Activated CD8-positive, alpha-beta T cell treated with anti-CD3 and anti-CD28 coated beads, Interleukin-2, amount 10 ng/mL, durations not matched to agents 7 days and 5 days (primary cell): Measurements from ENCODE around the gene FUT8. TPM values are rescaled to one million over a fixed set of nuclear protein-coding genes. Genes with fewer than 3 reads are reported as not detected.
A peak's percentile ranks its signal among the peaks of the same experiment; 100 is the strongest.

Experiments used
- ATAC-seq: fragments of 150-1000 bp; cut with Tn5 transposase; one replicate; pipeline ENCODE4 v1.10.0; 2021; ENCODE audit warnings: moderate library complexity
- CTCF ChIA-PET: fragments of 350-600 bp; sonication (Branson Sonifier 250); formaldehyde crosslinking; loops from one replicate; lab custom pipeline; 2021; ENCODE audit warnings: antibody characterized with exemption; lab: Charles Lee
- POLR2A ChIA-PET: fragments of 350-600 bp; sonication (Branson Sonifier 250); formaldehyde crosslinking; loops from one replicate; lab custom pipeline; 2021; ENCODE audit warnings: antibody characterized with exemption; lab: Charles Lee
- DNase-seq: peaks from one replicate; pipeline ENCODE4 v3.0.0-alpha.2; 2020
- H3K27ac Mint-ChIP-seq: one replicate; pipeline ENCODE4 v1.8.0; 2021; ENCODE audit warnings: mild to moderate bottlenecking, mixed read lengths
- H3K27me3 Mint-ChIP-seq: one replicate; pipeline ENCODE4 v1.8.0; 2021; ENCODE audit warnings: low read depth, mixed read lengths
- H3K36me3 Mint-ChIP-seq: one replicate; pipeline ENCODE4 v1.8.0; 2021; ENCODE audit warnings: low read depth, mixed read lengths
- H3K4me1 Mint-ChIP-seq: one replicate; pipeline ENCODE4 v1.8.0; 2021; ENCODE audit warnings: low read depth, mixed read lengths
- H3K4me3 Mint-ChIP-seq: one replicate; pipeline ENCODE4 v1.8.0; 2021; ENCODE audit warnings: mild to moderate bottlenecking, mixed read lengths
- H3K9me3 Mint-ChIP-seq: one replicate; pipeline ENCODE4 v1.8.0; 2022; ENCODE audit warnings: mixed read lengths; ENCODE audit not compliant: insufficient read depth
- total RNA-seq, 2 experiments: library from RNA; stranded (reverse); gene quantifications; one replicate each; pipeline ENCODE4 v1.2.3, GENCODE V29; 2021

The FUT8 gene
- total RNA-seq, 2 experiments from 2014 or later = 99.2 to 101 TPM

DNA sequence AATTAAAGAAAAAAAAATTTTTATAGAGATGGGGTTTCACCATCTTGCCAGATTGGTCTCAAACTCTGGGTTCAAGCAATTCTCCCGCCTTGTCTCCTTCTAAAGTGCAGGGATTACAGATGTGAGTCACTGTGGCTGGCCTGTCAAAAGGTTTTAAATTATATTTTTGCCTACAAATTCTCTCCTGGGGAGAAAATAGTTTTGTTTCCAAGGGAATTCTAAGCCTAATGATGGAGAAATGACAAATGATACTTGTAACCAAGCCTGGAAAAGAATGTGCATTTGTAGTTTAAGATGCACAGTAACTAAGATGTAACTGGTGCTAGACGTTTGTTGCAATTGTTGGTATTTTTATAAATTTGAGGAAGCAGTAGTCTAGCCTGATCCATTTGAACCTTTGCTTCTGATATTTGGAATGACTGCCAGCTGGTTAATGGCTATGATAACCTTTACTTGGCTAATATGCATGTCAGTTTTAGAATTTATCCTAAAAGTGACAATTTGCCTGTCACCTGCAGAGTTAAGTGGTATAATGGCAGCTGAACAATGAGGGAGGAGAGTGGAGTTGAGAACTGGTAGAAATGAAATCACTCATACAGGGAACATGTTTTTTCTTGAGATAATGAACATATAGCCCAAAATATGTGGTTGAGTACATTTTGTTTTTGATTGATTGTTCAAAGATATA lies 148.0 kb downstream of the FUT8 start:
- POLR2A ChIA-PET = no interaction called here
- peaks cover 16% of the 10 kb centered on the region for H3K4me1 Mint-ChIP-seq
- H3K9me3 Mint-ChIP-seq = peaks cover 6% of the 10 kb centered on the region
- H3K27me3 Mint-ChIP-seq = no peaks in the 10 kb centered on the region
- peaks cover 40% of the 10 kb centered on the region for H3K36me3 Mint-ChIP-seq
- DNase-seq = no peak
- no peak overlapping the region for H3K4me3 Mint-ChIP-seq
- no peak overlapping the region for H3K27ac Mint-ChIP-seq
- no peak for ATAC-seq
- CTCF ChIA-PET = no interaction called here

DNA sequence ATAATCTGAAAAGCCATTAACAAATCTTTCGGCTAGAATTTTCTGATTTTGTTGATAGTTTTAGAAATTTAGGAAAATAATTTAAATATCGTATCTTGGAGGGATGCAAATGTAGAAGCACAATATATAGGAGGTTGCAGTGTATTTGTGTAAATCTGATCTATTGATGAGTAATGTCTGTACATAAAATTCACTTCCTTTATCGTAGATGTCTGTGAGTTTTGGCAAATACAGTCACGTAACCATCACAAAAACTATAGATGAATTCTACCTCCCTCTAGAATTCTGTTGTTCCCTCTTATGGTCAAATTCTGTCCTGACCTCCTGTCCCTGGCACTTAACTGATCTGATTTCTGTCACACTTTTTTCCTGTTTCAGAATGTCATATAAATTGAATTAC lies 151.8 kb downstream of the FUT8 start:
- ChIA-PET POLR2A (no interaction called here), CTCF (no interaction called here)
- DNase-seq = no peak
- H3K9me3 Mint-ChIP-seq = peaks cover 6% of the 10 kb centered on the region
- peaks cover 28% of the 10 kb centered on the region for H3K4me1 Mint-ChIP-seq
- no peak overlapping the region for H3K27ac Mint-ChIP-seq
- H3K4me3 Mint-ChIP-seq = no peak overlapping the region
- H3K27me3 Mint-ChIP-seq = no peaks in the 10 kb centered on the region
- ATAC-seq = no peak
- H3K36me3 Mint-ChIP-seq = peaks cover 59% of the 10 kb centered on the region

DNA sequence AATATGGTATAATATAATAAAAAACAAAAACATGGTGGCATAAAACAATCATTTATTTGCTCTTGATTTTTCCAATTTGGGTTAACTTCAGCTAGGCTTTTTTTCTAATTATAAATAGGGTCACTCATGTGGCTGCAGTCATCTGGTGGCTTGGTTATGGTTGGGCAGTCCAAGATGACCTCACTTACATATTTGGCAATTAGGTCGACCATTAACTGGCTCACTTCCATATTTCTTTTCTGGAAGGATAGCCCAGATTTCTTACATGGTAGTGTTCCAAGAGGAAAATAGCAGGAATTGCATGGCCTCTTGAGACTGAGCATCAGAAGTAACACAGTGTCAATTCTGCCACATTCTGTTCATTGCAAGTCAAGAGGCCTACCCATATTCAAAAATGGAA lies 153.4 kb downstream of the FUT8 start:
- no peak overlapping the region for H3K4me3 Mint-ChIP-seq
- H3K27ac Mint-ChIP-seq = no peak overlapping the region
- H3K27me3 Mint-ChIP-seq = no peaks in the 10 kb centered on the region
- POLR2A ChIA-PET = no interaction called here
- CTCF ChIA-PET = no interaction called here
- H3K9me3 Mint-ChIP-seq = peaks cover 6% of the 10 kb centered on the region
- ATAC-seq (no peak), DNase-seq (no peak)
- peaks cover 66% of the 10 kb centered on the region for H3K36me3 Mint-ChIP-seq
- H3K4me1 Mint-ChIP-seq = peaks cover 25% of the 10 kb centered on the region

DNA sequence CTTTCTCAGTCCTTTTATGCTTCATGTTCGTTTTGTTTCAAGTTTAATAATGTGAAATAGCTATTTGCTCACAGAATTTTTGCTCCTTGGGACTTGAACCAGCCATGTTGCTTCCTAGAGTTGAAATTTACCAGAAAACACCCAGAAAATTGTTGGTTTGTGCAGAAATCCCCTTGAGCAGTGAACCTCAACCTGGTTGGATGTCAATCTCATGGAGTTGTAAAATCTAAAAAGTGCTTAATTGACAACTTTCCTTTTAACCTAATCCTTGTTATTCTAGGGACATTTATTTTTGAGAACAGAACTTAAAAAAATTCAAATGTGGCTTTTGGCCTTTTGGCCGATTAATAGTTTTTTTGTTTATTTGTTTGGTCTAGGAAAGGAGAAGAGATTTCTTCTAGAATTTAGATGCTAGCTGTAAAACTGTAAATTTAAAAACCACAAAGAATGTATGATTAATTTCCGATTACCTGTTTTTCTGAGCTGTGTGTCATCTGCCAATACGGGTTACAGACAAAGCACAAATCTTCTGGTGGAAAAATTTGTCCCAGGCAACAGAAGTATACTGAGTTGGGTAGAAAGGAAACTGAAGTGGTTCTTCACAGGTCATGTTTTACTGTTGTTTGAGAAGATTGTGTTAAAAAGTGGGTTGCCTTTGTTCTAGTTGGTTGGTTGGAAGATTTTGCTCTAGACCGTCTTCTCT lies 154.4 kb downstream of the FUT8 start:
- Mint-ChIP-seq H3K27ac (peak overlapping the region; percentile 4), H3K4me3 (no peak overlapping the region), H3K27me3 (no peaks in the 10 kb centered on the region), H3K36me3 (peaks cover 63% of the 10 kb centered on the region), H3K9me3 (peaks cover 6% of the 10 kb centered on the region), H3K4me1 (peaks cover 25% of the 10 kb centered on the region)
- DNase-seq = no peak
- CTCF ChIA-PET = no interaction called here
- POLR2A ChIA-PET = no interaction called here
- ATAC-seq = peak; percentile 49

DNA sequence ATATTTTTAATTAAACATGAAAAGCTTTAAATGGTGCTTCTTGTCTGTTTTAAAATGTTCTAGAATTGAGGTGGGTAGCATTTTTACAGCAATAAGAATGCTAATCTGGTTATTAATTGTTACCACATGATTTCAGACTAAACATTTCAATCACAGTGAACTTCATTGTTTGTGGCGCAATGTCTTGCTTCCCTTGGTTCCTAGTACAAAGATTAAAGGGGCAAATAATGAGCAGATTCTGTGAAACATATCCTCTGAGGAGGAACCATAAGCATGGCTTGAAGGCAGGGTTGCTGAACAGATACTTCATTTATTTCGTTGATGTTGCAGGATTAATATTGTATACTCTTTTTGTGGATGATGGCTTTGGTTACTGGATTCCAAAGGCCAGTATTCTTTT lies 162.1 kb downstream of the FUT8 start:
- ChIA-PET POLR2A (no interaction called here), CTCF (no interaction called here)
- no peak overlapping the region for H3K27ac Mint-ChIP-seq
- H3K27me3 Mint-ChIP-seq = no peaks in the 10 kb centered on the region
- DNase-seq = no peak
- H3K4me1 Mint-ChIP-seq = peaks cover 4% of the 10 kb centered on the region
- H3K9me3 Mint-ChIP-seq = no peaks in the 10 kb centered on the region
- no peak for ATAC-seq
- no peak overlapping the region for H3K4me3 Mint-ChIP-seq
- peaks cover 36% of the 10 kb centered on the region for H3K36me3 Mint-ChIP-seq

DNA sequence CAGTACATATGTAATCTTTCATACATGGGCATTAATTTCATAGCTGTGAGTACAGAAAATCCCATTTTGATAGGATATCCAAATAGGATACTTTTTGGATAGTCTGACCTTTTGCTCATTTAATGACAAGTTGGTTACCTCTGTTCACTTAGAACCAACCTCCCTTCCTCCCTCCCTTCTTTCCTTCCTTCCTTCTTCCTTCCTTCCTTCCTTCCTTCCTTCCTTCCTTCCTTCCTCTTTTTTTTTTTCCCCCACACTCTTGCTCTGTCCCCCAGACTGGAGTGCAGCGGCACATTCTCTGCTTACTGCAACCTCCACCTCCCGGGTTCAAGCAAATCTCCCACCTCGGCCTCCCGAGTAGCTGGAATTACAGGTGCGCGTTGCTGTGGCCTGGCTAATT lies 162.9 kb downstream of the FUT8 start:
- ATAC-seq (no peak), DNase-seq (no peak)
- Mint-ChIP-seq H3K36me3 (peaks cover 31% of the 10 kb centered on the region), H3K9me3 (no peaks in the 10 kb centered on the region), H3K27me3 (no peaks in the 10 kb centered on the region), H3K27ac (no peak overlapping the region), H3K4me1 (peaks cover 4% of the 10 kb centered on the region), H3K4me3 (no peak overlapping the region)
- POLR2A ChIA-PET = no interaction called here
- CTCF ChIA-PET = no interaction called here

DNA sequence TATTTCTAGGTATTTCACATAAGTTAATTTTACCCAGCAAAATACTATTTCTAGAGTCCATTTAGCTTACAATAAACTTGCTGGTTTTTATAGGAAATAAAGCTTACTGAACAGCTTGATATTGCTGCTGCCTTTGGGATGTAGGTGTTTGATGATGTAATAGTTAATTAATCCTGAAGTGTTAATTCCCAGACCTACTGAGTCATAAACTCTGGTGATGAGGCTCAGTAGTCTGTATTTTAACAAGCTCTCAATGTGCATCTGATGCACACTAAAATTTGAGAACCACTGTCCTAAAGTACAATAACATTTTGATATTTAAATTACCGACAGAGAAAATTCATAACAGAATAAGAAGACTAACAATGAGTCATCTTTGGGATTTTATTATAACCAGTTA lies 168.4 kb downstream of the FUT8 start:
- Mint-ChIP-seq H3K27me3 (no peaks in the 10 kb centered on the region), H3K4me1 (peaks cover 4% of the 10 kb centered on the region), H3K36me3 (peaks cover 25% of the 10 kb centered on the region), H3K27ac (no peak overlapping the region), H3K4me3 (no peak overlapping the region), H3K9me3 (no peaks in the 10 kb centered on the region)
- no peak for DNase-seq
- ChIA-PET POLR2A (no interaction called here), CTCF (interaction anchor here (0.5 to 1.0 kb wide), 2 partner anchors 26 to 43 kb away, joined by 3 read pairs; no protein-coding TSS in a partner anchor)
- no peak for ATAC-seq

DNA sequence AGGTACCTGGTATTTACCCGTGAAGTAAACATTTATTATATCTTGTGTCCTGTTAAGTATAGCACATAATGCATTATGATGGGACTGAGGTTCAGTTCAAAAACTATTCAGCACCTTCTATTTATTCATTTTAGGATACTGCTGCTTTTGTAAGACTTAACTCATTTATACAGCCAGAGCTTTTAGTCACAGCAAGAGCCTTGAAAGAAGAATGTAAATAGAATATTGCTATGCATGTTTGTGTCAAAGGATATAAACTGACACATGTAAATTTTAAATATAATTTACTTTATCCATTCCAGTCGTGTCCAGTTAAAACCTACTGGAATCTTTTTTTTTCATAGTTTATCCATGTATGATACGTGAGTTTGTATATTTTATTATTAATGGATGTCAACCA lies 168.8 kb downstream of the FUT8 start:
- H3K27me3 Mint-ChIP-seq = no peaks in the 10 kb centered on the region
- no peak for ATAC-seq
- H3K4me3 Mint-ChIP-seq = no peak overlapping the region
- no peak overlapping the region for H3K27ac Mint-ChIP-seq
- POLR2A ChIA-PET = no interaction called here
- DNase-seq = no peak
- CTCF ChIA-PET = interaction anchor here (0.5 to 1.0 kb wide), 2 partner anchors 26 to 42 kb away, joined by 3 read pairs; no protein-coding TSS in a partner anchor
- H3K9me3 Mint-ChIP-seq = no peaks in the 10 kb centered on the region
- peaks cover 4% of the 10 kb centered on the region for H3K4me1 Mint-ChIP-seq
- H3K36me3 Mint-ChIP-seq = peaks cover 25% of the 10 kb centered on the region

DNA sequence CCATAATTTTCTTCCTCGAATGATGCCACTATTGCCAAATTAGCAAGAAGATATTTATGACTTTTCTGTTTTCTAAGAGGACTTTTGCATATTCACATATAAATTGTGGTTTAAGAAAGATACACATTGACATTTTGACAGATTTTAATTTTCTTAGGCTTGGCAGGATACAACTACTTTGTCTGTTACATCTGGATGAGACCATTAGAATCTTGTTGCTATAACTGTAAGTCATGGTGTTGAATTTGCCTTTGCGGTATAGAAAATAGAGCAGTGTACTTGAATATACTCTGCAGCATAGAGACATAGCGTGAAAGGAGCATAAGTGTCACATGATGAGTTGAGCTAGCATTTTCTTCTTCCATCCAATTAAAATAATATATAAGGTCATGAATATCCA lies 169.3 kb downstream of the FUT8 start:
- no peak for DNase-seq
- POLR2A ChIA-PET = no interaction called here
- no peaks in the 10 kb centered on the region for H3K27me3 Mint-ChIP-seq

DNA sequence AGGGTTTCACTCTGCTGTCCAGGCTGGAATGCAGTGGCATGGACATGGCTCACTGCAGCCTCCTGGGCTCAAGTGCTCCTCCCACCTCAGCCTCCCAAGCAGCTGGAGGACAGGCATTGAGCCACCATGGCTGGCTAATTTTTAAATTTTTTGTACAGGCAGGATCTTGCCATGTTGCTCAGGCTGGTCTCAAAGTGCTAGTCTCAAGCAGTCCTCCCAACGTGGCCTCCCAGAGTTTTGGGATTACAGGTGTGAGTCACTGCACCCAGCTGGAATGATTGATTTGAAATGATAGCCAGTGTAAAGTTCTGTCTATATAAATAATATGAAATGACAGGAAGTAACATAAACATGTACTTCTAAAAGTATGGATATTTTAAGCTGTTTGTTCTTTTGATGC lies 172.7 kb downstream of the FUT8 start:
- Mint-ChIP-seq H3K27ac (no peak overlapping the region), H3K9me3 (no peaks in the 10 kb centered on the region), H3K4me3 (no peak overlapping the region), H3K27me3 (no peaks in the 10 kb centered on the region), H3K4me1 (peaks cover 9% of the 10 kb centered on the region), H3K36me3 (peaks cover 26% of the 10 kb centered on the region)
- ChIA-PET POLR2A (no interaction called here), CTCF (no interaction called here)
- no peak for DNase-seq
- no peak for ATAC-seq

More for the DNA sequence above, 169.3 kb downstream of the FUT8 start:
- CTCF ChIA-PET = no interaction called here
- peaks cover 23% of the 10 kb centered on the region for H3K36me3 Mint-ChIP-seq
- no peak overlapping the region for H3K4me3 Mint-ChIP-seq
- no peak overlapping the region for H3K27ac Mint-ChIP-seq
- H3K9me3 Mint-ChIP-seq = no peaks in the 10 kb centered on the region
- no peak for ATAC-seq
- peaks cover 4% of the 10 kb centered on the region for H3K4me1 Mint-ChIP-seq

DNA sequence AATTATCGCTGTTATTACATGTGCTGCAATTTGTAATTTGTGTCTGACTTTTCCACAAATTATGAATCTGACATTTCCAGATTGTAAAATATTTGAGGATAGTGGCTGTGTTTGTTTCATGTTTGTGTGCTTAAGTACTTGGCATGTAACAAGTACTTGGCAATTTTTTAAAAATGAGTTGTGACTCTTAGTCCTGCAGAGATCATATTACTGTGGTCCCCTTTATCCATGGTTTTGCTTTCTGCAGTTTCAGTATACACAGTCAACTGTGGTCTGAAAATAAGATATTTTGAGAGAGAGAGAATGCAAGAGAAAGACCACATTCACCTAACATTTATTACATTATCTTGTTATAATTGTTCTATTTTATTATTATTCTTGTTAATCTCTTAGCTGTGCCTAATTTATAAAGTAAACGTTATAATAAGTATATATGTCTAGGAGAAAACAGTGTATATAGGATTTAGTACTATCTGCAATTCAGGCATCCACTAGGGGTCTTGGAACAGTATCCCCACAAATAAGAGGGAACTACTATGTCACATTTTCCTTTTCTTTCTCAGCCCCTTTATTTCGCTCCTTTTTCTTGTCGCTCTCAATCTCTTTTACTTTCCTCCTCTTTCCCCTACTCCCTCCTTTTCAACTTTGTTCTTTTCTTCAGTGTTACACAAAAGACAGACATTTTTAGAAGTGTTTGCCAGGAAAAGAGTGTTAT lies 176.1 kb downstream of the FUT8 start:
- Mint-ChIP-seq H3K4me3 (no peak overlapping the region), H3K9me3 (no peaks in the 10 kb centered on the region), H3K36me3 (peaks cover 17% of the 10 kb centered on the region), H3K27me3 (no peaks in the 10 kb centered on the region), H3K27ac (no peak overlapping the region), H3K4me1 (peaks cover 7% of the 10 kb centered on the region)
- ChIA-PET POLR2A (no interaction called here), CTCF (no interaction called here)
- DNase-seq (no peak), ATAC-seq (no peak)
